ENCODE results near the gene ZNF138.
A peak's percentile ranks its signal among the peaks of the same experiment; 100 is the strongest.

Gene ZNF138

DNA sequence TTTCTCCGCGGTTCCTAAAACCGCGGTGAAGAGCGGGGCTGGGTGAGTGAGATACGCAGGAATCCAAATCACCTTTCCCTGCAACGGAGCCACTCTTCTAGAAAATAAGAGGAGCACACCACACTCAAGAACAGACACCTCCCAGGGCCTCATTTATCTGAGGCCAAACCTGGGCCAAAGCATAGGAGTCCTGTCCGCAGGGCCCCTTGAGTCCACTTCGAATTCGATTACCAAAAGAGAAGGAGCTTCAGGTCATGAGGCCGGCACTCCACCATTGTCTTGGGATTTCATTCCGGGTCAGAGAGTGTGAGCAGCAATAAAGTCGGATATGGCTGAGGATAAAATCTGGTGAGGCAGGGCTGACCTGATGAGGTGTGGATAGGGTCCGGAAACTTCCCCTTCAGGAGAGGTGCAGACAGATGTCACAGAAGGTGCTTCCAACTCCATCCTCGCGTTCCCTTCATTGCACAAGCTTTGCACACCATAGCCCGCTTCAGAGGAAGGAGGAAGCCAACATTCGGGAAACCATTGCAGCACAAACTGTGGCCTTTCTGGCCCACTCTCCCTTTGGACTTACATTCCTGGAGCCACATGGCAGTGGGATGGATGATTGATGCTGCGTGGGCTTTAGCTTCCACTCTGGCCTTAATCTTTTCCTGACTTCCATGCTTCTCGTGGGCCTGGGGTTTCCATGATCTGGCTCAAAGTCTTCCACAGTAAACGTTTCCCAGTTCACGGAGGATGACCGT, 81.6 kb downstream of the ZNF138 start:
- DNase-seq (ENCODE audit: low spot score) = peak; percentile 10

DNA sequence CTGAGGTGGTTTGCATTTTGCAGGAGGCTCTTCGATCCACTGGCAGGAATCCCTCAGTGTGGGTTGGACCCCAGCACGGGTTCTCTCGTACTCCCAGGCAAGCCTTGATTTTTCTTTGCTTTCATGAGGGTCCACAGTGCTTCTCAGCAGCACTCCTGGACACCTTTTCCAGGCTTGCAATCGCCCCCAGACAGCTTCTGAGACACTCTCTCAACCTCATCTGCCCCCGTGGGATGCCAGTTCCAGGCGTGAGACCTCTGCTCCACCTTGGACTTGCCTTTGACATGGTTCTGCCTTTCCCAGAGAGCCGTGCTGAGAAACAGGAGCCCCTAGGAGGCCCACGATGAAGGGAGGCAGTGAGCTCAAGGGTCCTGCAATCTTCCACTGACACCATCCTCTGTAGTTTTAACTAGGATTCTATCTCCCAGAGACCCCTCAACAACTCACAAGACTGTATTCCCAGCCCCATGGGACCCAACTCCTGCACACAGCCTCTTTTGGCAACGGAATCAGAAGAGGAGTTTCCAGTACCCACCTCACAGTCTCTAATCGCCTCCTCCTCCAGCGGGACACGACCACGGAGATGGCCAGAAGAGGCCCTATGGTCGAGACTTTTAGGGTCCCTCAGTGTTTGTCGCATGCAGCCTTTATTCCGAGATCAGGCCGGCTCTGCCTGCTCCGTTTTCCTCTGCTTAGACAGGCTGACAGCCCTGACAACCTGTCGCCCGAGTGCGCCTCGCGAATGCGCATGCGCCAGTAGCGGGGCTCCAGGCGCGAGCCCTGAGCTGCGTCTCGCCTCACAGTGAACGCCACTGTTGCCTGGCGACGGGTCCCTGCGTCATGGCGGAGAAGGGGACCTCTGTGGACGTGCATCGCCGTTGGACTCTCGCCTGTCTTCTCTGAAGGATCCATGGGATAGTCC, 82.8 kb downstream of the ZNF138 start:
- DNase-seq (ENCODE audit: low spot score) = peak; percentile 88

- DNase-seq (ENCODE audit: low spot score) = peak; percentile 11
Measured at GRCh38 chr7:64877714-64878610, 83.7 kb downstream of the ZNF138 start.

DNA sequence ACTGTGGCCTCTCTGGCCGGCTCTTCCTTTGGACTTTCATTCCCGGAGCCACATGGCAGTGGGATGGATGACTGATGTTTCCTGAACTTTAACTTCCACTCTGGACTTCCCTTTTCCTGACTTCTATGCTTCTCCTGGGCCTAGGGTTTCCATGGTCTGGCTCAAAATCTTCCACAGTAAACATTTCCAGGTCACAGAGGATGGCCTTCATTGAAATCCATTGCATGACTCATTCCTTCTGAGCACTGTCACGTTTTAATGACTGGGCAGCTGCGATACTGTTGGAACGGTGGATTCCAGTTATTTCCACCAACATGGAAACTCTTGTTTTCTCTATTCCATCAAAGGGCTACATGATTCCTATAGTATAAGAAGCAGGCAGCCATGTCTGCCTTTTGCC, 84.5 kb downstream of the ZNF138 start:
- DNase-seq (ENCODE audit: low spot score) = peak; percentile 19

DNA sequence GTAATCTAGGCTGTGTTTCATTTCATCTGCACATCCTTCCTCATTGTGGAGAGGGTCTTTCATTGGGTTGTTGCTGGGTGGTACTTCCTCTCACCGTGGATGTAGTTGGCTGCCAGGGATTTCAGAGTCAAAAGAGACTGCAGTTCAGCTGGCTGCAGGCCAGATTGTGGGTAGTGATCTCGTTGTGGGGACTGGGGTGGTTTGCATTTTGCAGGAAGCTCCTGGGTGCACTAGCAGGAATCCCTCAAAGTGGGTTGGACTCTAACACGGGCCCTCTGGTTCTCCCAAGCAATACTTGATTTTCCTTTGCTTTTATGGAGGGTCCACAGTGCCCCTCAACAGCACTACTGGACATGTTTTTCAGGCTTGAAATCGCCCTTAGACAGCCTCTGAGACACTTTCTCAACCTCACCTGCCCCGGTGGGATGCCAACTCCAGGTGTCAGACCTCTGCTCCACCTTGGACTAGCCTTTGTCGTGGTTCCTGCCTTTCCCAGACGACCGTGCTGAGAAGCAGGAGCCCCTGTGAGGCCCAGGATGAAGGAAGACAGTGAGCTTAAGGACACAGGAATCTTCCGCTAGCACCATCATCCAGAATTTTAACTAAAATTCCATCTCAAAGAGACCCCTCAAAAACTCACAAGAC, 85.0 kb downstream of the ZNF138 start:
- DNase-seq (ENCODE audit: low spot score) = peak; percentile 14

- DNase-seq (ENCODE audit: low spot score) = peak; percentile 11
Measured at GRCh38 chr7:64879800-64880199, 85.6 kb downstream of the ZNF138 start.

GRCh38 chr7:64880322-64881297, 86.4 kb downstream of the ZNF138 start:
- peak; percentile 17 for DNase-seq (ENCODE audit: low spot score)

DNA sequence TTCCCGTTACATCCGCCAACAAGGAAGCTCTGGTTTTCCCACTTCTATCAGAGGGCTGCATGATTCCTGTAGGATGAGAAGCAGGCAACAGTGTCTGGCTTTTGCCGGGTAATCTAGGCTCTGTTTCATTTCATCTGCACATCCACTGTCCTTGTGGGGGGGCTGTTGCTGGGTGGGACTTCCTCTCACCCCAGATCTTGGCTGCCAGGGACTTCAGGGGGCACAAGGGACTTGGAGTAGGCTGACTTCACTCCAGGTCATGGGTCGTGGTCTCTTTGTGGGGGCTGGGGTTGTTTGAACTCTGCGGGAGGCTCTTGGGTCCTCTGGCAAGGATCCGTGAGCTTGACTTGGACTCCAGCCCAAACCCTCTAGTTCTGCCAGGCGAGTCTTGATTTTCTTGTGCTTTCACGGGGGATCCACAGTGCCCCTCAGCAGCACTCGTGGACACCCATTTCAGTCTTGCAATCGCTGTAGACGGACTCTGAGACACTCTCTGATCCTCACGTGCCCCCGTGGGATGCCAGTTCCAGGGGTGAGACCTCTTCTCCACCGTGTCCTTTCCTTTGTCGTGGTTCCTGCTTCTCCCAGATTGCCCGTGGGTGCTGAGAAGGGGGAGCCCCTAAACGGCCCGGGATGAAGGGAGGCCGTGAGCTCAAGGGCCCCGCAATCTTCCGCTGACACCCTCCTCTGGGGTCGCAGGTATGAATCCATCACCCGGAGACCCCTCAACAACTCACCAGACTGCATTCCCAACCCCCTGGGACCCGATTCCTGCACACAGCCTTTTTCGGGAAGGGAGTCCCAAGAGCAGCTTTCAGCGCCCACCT, 87.4 kb downstream of the ZNF138 start:
- DNase-seq (ENCODE audit: low spot score) = peak; percentile 18

DNA sequence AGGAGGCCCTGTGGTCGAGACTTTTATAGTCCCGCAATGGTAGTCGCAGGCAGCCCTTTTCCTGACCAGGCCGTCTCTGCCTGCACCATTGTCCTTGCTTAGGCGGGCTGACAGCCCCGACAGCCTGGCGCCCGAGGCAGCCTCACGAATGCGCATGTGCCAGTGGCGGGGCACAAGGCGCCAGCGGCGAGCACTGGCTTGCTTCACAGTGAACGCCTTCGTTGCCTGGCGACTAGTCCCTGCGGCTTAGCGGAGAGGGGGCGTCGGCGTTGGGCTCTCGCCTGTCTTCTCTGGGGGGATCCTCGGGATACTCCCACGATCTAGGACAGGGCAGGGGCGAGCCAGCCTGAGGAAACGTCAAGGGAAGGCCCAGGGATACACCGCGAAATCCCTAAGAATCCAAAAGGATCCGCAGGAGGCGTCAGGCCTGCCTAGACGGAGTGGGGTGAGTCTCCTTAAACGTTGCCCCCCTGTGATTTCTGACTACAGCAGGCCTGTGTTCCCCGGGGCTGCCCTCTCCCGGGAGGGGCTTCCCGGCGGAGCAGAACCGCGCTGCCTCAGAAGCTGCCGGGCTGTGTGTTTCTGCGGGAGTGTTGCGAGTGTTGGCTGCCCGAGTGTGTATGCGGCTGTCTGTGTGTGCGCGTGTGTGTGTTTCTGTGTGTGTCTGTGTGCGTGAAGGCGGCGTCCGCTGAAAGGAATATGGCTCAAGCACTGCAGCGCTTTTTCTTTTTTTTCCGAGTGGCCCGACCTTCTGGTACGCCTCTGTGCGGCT, 88.3 kb downstream of the ZNF138 start:
- peak; percentile 5 for DNase-seq (ENCODE audit: low spot score)

All from HuH-7 (cell line).